ENCODE measurements around the gene CRYZL1.
"Not testable (repeated sequence)": the region's sequence is repeated elsewhere in the genome, so short reads cannot be mapped to it uniquely, and the experiment has no call there.

CRYZL1 gene

DNA sequence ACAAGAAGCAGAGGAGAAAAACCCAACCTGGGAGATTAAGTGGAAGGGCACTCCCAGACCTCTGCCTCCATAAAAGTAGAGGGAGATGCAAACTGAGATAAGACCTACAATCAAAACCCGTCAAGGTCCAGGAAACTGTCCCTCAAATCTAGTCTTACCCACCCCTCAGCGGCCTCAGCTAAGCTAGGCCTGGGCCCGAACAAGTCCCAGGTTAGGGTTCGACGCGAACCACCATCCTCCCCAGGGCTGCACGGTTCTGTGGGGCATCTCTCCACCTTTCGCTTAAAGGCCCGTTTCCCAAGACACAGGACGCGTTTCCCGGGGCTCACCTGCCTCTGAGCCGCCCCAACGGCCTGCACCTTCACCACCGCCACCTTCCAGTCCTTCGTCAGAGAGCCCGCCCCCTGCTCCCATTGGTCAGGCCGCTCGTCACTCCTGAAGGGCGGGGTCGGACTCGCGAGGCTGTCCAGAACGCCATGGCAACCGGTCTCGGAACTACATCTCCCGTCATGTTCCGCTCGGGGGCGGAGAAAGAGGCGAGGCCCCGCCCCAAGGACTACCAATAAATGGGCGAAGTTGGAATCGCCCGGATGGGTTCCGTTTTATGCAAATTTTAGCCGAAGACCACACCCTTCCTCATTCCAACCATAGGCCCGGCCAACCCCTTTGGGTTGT lies at the start of gene CRYZL1:
TSS of gene CRYZL1 (minus strand) at position 390 of the 675 bp plus-strand sequence. CDS start 10,190 bp downstream, outside the sequence.
- Mint-ChIP-seq H3K36me3 (ENCODE audit: low read depth) (peaks cover 40% of the 10 kb centered on the region), H3K4me3 (peak within 1 kb of the TSS; percentile 94), H3K9me3 (peaks cover 10% of the 10 kb centered on the region), H3K27ac (peak within 1 kb of the TSS; percentile 86), H3K27me3 (no peaks in the 10 kb centered on the region), H3K4me1 (ENCODE audit: low read depth) (peaks cover 33% of the 10 kb centered on the region)
- intact Hi-C loops (cut with micrococcal nuclease), result loop anchor here (1.0 to 5.0 kb wide), 4 partner anchors 15 to 274 kb away; partner anchors contain the start of gene ATP5PO

DNA sequence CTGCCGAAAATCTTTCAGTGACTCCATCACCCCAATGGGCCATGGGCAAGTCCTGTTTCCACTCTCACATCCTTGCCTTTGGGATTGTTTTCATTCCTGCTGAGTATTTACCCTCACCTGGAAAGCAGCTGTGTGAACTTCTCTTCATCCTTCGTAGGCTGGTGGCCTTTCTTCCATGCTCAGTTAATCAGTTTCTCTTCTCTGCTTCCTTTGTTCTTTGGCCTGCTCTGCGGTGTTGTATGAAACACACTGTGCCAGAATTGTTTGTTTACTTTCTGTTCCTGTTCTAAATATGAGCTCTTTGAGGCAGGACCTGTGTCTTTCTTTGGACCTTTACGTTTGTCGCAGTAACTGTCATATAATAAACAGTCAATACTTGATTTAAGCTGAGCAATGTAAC lies 49.3 kb upstream of the CRYZL1 start:
- no peaks in the 10 kb centered on the region for H3K36me3 Mint-ChIP-seq (ENCODE audit: low read depth)
- H3K27ac Mint-ChIP-seq, result no peak overlapping the region
- H3K4me1 Mint-ChIP-seq (ENCODE audit: low read depth), result peaks cover 15% of the 10 kb centered on the region
- H3K4me3 Mint-ChIP-seq, result no peak overlapping the region
- intact Hi-C loops (cut with micrococcal nuclease), result no loop called here
- H3K9me3 Mint-ChIP-seq, result no peaks in the 10 kb centered on the region
- H3K27me3 Mint-ChIP-seq, result peaks cover 2% of the 10 kb centered on the region

GRCh38 chr21:33688353-33688752 lies 46.8 kb upstream of the CRYZL1 start:
- intact Hi-C loops (cut with micrococcal nuclease), result no loop called here
- Mint-ChIP-seq H3K4me1 (ENCODE audit: low read depth) (peaks cover 27% of the 10 kb centered on the region), H3K27me3 (peaks cover 2% of the 10 kb centered on the region), H3K4me3 (no peak overlapping the region), H3K27ac (no peak overlapping the region), H3K9me3 (no peaks in the 10 kb centered on the region), H3K36me3 (ENCODE audit: low read depth) (no peaks in the 10 kb centered on the region)

DNA sequence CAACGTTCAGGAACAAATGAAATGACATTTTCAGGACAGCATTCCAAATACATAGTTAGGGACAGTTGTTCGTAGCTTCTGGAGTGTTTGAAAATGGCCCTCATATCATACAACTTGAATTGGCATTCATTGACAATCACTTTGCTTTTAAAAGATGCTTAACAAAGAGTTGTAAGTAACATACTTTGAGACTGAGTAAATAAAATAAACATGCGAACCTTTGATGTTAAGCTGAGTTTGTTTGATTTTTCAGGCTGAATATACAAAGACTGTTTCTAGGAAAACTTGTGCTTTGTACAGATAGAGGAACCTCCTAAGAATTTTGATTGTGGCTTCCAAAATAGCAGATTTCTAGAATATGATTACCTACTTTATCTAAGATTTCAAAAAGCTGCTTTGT lies 46.1 kb upstream of the CRYZL1 start:
- intact Hi-C loops (cut with micrococcal nuclease), result no loop called here
- peaks cover 2% of the 10 kb centered on the region for H3K27me3 Mint-ChIP-seq
- H3K27ac Mint-ChIP-seq, result no peak overlapping the region
- H3K4me1 Mint-ChIP-seq (ENCODE audit: low read depth), result peaks cover 33% of the 10 kb centered on the region
- no peak overlapping the region for H3K4me3 Mint-ChIP-seq
- no peaks in the 10 kb centered on the region for H3K9me3 Mint-ChIP-seq
- no peaks in the 10 kb centered on the region for H3K36me3 Mint-ChIP-seq (ENCODE audit: low read depth)

DNA sequence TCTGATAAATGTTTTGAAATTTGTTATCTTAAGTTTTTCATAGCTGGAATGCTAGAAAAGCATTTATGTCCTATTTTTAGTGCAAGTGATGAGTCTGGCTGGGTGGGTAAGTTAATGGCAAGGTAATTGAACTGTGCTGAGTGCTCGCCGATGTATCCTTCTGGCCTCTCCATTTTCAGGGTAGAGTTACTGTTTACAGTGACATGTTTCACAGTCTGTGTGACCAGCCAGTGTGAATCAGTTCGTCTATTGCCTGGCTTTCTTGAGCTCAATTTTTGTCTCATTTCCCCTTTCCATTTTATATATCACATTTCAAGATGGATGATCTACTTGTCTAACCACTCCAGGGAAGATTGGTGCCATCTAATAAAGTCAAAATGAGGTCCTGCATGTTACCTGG lies 44.8 kb upstream of the CRYZL1 start:
- Mint-ChIP-seq H3K27ac (no peak overlapping the region), H3K4me3 (no peak overlapping the region), H3K9me3 (no peaks in the 10 kb centered on the region), H3K27me3 (no peaks in the 10 kb centered on the region), H3K36me3 (ENCODE audit: low read depth) (no peaks in the 10 kb centered on the region), H3K4me1 (ENCODE audit: low read depth) (peaks cover 33% of the 10 kb centered on the region)
- intact Hi-C loops (cut with micrococcal nuclease), result no loop called here

- H3K36me3 Mint-ChIP-seq (ENCODE audit: low read depth), result no peaks in the 10 kb centered on the region
- H3K27me3 Mint-ChIP-seq, result no peaks in the 10 kb centered on the region
Observed at GRCh38 chr21:33685613-33686197, 44.2 kb upstream of the CRYZL1 start.

GRCh38 chr21:33684923-33685560 lies 43.5 kb upstream of the CRYZL1 start:
- H3K27ac Mint-ChIP-seq, result no peak overlapping the region
- no peaks in the 10 kb centered on the region for H3K36me3 Mint-ChIP-seq (ENCODE audit: low read depth)
- no peak overlapping the region for H3K4me3 Mint-ChIP-seq
- H3K27me3 Mint-ChIP-seq, result no peaks in the 10 kb centered on the region
- H3K9me3 Mint-ChIP-seq, result no peaks in the 10 kb centered on the region
- H3K4me1 Mint-ChIP-seq (ENCODE audit: low read depth), result peaks cover 27% of the 10 kb centered on the region
- intact Hi-C loops (cut with micrococcal nuclease), result no loop called here

More at GRCh38 chr21:33685613-33686197, 44.2 kb upstream of the CRYZL1 start:
- H3K27ac Mint-ChIP-seq, result no peak overlapping the region
- peaks cover 28% of the 10 kb centered on the region for H3K4me1 Mint-ChIP-seq (ENCODE audit: low read depth)
- H3K4me3 Mint-ChIP-seq, result no peak overlapping the region
- intact Hi-C loops (cut with micrococcal nuclease), result no loop called here
- no peaks in the 10 kb centered on the region for H3K9me3 Mint-ChIP-seq

- Mint-ChIP-seq H3K4me1 (ENCODE audit: low read depth) (peaks cover 27% of the 10 kb centered on the region), H3K9me3 (no peaks in the 10 kb centered on the region), H3K27ac (no peak overlapping the region), H3K27me3 (no peaks in the 10 kb centered on the region), H3K36me3 (ENCODE audit: low read depth) (no peaks in the 10 kb centered on the region), H3K4me3 (no peak overlapping the region)
- intact Hi-C loops (cut with micrococcal nuclease), result no loop called here
Observed at GRCh38 chr21:33684068-33684467, 42.5 kb upstream of the CRYZL1 start.

DNA sequence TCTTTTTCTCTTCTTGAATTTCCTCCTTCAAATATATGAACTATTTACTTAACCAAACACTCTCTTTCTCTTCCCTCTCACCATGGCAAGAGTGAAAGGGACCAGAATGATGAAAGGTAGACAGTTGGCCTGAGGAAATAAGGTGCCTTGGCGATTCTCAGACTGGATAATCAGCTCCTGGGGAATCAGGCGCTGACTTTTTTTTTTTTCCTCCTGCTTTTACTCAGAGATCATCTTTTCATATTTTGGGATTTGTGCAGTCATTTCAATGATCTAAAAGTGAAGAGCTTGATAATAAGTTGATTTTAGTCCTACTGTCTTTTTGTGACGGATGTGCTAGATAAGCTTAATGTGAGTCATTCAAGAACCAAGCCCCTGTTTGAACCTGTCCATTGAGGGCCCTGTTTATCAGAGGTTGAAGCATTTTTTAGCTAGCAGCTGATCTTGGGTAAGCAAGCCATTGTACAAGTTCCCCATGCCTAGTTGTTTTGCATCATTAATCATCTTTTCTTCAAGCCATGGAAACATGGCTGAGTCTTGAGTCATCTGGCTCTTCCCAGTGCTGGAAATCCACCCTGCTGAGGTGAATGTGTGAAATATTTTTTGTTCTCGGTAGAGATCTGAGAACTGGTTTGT lies 41.6 kb upstream of the CRYZL1 start:
- H3K27me3 Mint-ChIP-seq, result no peaks in the 10 kb centered on the region
- H3K4me1 Mint-ChIP-seq (ENCODE audit: low read depth), result peaks cover 32% of the 10 kb centered on the region
- H3K27ac Mint-ChIP-seq, result no peak overlapping the region
- H3K9me3 Mint-ChIP-seq, result no peaks in the 10 kb centered on the region
- intact Hi-C loops (cut with micrococcal nuclease), result no loop called here
- no peaks in the 10 kb centered on the region for H3K36me3 Mint-ChIP-seq (ENCODE audit: low read depth)
- H3K4me3 Mint-ChIP-seq, result no peak overlapping the region

DNA sequence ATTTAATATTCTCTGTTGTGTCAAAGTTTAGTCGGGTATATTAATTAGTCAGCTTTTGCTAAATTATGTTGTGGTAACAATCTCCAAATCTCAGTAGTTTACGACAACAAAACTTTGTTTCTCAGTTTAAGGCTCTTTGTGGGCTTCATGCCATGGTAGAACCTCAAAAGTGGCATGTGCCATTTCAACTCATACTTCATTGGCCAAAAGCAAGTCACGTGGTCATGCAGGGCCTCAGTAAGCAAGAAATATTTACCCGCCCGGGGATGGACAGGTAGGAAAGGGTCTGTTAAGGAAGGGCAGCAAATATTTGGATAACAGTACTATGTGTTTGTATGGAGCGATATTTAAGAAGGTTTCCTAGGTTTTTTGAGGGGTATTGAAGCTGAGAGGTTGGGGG lies 39.3 kb upstream of the CRYZL1 start:
- Mint-ChIP-seq H3K4me3 (no peak overlapping the region), H3K4me1 (ENCODE audit: low read depth) (peaks cover 30% of the 10 kb centered on the region), H3K9me3 (no peaks in the 10 kb centered on the region), H3K36me3 (ENCODE audit: low read depth) (no peaks in the 10 kb centered on the region), H3K27me3 (no peaks in the 10 kb centered on the region), H3K27ac (no peak overlapping the region)
- intact Hi-C loops (cut with micrococcal nuclease), result no loop called here

- Mint-ChIP-seq H3K36me3 (ENCODE audit: low read depth) (no peaks in the 10 kb centered on the region), H3K9me3 (no peaks in the 10 kb centered on the region), H3K27ac (no peak overlapping the region), H3K27me3 (no peaks in the 10 kb centered on the region), H3K4me1 (ENCODE audit: low read depth) (peaks cover 26% of the 10 kb centered on the region), H3K4me3 (no peak overlapping the region)
- intact Hi-C loops (cut with micrococcal nuclease), result no loop called here
Observed at GRCh38 chr21:33677450-33677849, 35.9 kb upstream of the CRYZL1 start.

DNA sequence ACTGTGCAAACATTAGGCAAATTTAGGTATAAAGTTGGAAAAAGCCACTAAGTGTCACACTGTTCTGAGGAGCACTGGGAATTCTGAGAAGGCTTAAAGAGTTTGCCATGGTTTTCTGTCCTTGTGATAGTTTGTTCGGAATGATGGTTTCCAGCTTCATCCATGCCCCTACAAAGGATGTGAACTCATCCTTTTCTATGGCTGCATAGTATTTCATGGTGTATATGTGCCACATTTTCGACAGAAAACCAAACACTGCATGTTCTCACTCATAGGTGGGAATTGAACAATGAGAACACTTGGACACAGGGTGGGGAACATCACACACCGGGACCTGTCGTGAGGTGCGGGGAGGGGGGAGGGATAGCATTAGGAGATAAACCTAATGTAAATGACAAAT lies 35.1 kb upstream of the CRYZL1 start:
- H3K4me3 Mint-ChIP-seq; intact Hi-C loops (cut with micrococcal nuclease); H3K27me3 Mint-ChIP-seq; H3K27ac Mint-ChIP-seq; H3K9me3 Mint-ChIP-seq; H3K36me3 Mint-ChIP-seq (ENCODE audit: low read depth): not testable (repeated sequence)
- H3K4me1 Mint-ChIP-seq (ENCODE audit: low read depth), result peaks cover 26% of the 10 kb centered on the region

- H3K4me1 Mint-ChIP-seq (ENCODE audit: low read depth), result peaks cover 34% of the 10 kb centered on the region
- no peaks in the 10 kb centered on the region for H3K27me3 Mint-ChIP-seq
- intact Hi-C loops (cut with micrococcal nuclease), result no loop called here
- no peak overlapping the region for H3K27ac Mint-ChIP-seq
- H3K9me3 Mint-ChIP-seq, result no peaks in the 10 kb centered on the region
- H3K4me3 Mint-ChIP-seq, result no peak overlapping the region
- no peaks in the 10 kb centered on the region for H3K36me3 Mint-ChIP-seq (ENCODE audit: low read depth)
Observed at GRCh38 chr21:33674226-33674625, 32.7 kb upstream of the CRYZL1 start.

DNA sequence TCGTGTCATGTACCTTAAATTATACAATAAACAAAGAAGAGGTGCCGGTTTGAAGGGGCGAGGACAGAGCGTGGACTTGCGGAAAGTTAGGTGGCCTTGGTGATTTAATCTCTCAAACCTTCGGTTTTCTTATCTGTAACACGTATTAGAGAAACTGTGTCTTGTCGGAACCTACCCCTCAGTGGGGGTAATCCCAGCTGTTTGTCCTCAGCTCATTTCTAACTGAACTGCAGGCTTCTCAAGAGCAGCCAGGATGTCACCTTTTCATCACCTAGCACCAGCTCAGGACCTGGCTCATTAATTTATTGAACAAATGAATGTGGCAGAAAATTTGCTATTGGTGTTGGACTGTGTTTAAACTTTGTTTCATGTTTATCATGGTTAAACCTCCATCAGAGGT lies 31.9 kb upstream of the CRYZL1 start:
- H3K9me3 Mint-ChIP-seq, result no peaks in the 10 kb centered on the region
- no peak overlapping the region for H3K4me3 Mint-ChIP-seq
- no peak overlapping the region for H3K27ac Mint-ChIP-seq
- no peaks in the 10 kb centered on the region for H3K27me3 Mint-ChIP-seq
- H3K4me1 Mint-ChIP-seq (ENCODE audit: low read depth), result peaks cover 37% of the 10 kb centered on the region
- intact Hi-C loops (cut with micrococcal nuclease), result no loop called here
- no peaks in the 10 kb centered on the region for H3K36me3 Mint-ChIP-seq (ENCODE audit: low read depth)

Measured in dendritic cell treated with granulocyte-macrophage colony-stimulating factor and Interleukin-4, amounts not matched to agents 40 ng/mL and 50 ng/mL, for 4 days (primary cell).